AG09319 (cell line): Measurements from ENCODE around the gene COASY.

ENCODE experiments used
- DNase-seq: peaks from one replicate; pipeline ENCODE4 v3.0.0-alpha.2; 2010; ENCODE audit warnings: low read depth; ENCODE audit errors: extremely low read depth
- TF ChIP-seq, protein P1 (sequence below): IDR thresholded peaks from 2 replicates; pipeline ENCODE4 v1.5.1; 2011; ENCODE audit warnings: low read depth, mild to moderate bottlenecking, inconsistent platforms, low read length, moderate library complexity

Gene COASY

GRCh38 chr17:42531455-42532354, 30.2 kb upstream of the COASY start:
- DNase-seq = no peak
- TF ChIP-seq, protein P1, sequence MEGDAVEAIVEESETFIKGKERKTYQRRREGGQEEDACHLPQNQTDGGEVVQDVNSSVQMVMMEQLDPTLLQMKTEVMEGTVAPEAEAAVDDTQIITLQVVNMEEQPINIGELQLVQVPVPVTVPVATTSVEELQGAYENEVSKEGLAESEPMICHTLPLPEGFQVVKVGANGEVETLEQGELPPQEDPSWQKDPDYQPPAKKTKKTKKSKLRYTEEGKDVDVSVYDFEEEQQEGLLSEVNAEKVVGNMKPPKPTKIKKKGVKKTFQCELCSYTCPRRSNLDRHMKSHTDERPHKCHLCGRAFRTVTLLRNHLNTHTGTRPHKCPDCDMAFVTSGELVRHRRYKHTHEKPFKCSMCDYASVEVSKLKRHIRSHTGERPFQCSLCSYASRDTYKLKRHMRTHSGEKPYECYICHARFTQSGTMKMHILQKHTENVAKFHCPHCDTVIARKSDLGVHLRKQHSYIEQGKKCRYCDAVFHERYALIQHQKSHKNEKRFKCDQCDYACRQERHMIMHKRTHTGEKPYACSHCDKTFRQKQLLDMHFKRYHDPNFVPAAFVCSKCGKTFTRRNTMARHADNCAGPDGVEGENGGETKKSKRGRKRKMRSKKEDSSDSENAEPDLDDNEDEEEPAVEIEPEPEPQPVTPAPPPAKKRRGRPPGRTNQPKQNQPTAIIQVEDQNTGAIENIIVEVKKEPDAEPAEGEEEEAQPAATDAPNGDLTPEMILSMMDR = peak; percentile 35

- DNase-seq = no peak
Measured at GRCh38 chr17:42535155-42536047, 26.5 kb upstream of the COASY start.

DNA sequence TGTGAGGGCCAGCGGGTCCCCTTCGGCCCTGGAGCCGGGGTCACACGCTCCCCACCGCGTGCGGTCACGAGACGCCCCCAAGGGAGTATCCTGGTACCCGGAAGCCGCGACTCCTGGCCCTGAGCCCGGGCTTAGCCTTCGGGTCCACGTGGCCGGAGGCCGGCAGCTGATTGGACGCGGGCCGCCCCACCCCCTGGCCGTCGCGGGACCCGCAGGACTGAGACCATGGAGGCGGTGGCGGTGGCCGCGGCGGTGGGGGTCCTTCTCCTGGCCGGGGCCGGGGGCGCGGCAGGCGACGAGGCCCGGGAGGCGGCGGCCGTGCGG, 25.9 kb upstream of the COASY start, which contains the start of gene NAGLU:
Gene NAGLU (plus strand): TSS at position 194 of the 324 bp plus-strand sequence. CDS start 32 bp downstream, at position 226.
- TF ChIP-seq, protein P1 = no peak
- DNase-seq = peak; percentile 71

More at GRCh38 chr17:42535155-42536047, 26.5 kb upstream of the COASY start:
- TF ChIP-seq, protein P1 = no peak

- TF ChIP-seq, protein P1 = no peak
- no peak for DNase-seq
Measured at GRCh38 chr17:42536372-42537155, 25.4 kb upstream of the COASY start.

DNA sequence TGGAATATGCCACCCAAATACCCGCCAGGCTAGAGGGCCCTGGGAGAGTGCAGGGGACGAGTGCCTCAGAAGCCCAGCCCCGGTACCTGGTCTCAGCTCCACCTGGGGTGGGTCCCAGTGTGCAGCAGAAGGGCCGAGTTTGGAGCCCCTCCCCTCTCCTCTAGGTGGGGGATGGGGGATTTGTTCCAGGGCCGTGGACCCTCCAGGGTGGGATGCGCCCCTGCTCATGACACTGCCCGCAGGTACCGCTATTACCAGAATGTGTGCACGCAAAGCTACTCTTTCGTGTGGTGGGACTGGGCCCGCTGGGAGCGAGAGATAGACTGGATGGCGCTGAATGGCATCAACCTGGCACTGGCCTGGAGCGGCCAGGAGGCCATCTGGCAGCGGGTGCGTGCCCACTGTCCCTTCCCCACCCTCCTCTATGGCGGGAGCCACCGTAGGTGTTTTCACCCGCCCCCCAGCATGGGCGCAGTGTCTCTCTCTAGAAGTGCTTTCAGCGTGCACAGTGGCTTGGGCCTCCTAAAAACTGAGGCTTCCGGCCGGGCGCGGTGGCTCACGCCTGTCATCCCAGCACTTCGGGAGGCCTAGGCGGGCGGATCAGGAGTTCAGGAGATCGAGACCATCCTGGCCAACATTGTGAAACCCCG, 24.7 kb upstream of the COASY start:
- TF ChIP-seq, protein P1 = no peak
- no peak for DNase-seq

DNA sequence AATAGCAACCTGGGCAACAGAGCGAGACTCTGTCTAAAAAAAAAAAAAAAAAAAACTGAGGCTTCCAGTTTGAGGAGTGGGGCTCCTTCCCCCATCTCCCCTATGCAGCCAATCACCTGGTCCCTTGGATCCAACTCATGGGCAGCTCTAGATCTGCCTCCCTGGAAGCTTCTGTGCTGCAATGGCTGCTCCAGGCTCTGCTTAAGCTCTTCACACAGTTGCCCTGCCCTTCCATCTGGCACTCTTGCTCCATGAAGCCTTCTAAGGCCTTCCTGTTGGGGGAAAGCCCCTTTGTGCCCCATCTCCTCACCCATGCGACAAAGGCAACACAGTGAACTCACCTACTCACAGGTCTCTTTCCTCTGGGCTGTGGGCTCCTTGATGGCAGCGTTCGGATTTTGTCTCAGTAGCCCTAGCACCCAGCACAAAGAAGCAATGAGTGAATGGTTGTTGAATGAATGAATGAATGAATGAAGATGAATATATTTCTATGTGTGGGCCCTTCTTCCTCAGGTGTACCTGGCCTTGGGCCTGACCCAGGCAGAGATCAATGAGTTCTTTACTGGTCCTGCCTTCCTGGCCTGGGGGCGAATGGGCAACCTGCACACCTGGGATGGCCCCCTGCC, 24.0 kb upstream of the COASY start:
- DNase-seq = no peak
- TF ChIP-seq, protein P1 = no peak
